ENCODE results near the gene GNA12. TPM values are rescaled to one million over a fixed set of nuclear protein-coding genes. Genes with fewer than 3 reads are reported as not detected.

The GNA12 gene
- total and polyA plus RNA-seq, 9 of the 15 experiments (the other 6 are each of a cell fraction or from before 2014, with no cell fraction given), result 0.65 to 32.7 (median 9.6) TPM

DNA sequence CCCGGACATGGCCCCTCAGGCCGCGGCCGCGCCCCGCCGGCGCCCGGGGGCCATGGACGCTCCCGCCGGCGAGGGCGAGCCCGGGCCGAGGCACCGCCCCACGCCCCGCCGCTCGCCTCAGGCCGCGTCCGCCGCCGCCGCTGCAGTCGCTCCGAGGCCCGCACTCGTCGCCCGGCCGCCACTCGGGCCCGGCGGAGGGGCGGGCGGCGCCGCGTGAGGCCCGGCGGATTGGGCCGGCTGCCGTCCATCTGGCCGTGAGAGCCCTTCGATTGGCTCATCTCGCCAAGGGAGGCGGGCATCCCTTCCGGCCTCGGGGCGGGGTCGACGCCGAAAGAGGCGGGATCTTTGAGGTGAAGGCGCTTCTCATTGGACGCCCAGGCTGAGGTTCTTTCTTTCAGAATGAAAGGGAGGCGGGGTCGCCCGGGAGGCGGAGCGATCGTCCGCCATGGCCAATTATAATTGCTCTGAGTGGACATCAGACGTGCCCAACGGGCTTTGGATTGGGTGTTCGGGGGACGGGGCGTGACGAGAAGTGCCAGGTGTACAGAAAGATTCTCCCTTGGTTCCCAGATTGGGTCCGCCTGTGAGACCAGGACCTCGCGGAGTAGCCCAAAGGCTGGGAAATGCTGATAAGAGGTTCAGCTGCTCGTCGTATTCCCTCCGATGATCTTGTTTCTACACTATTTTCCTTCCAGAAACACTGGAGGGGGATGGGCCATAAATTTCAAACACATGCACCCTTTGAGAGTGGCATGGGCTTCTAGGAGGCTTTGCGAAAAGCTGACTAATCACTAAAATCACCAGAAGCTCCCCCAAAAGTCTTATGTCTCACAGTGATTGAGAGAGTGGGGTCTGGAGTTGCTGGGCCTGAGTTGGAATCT lies at the start of gene GNA12 (continued):
- TF ChIP-seq PHTF2 (CRISPR knock-in tag; IDR thresholded peaks at IDR 0.05), result no peak
- TF ChIP-seq, protein P1, sequence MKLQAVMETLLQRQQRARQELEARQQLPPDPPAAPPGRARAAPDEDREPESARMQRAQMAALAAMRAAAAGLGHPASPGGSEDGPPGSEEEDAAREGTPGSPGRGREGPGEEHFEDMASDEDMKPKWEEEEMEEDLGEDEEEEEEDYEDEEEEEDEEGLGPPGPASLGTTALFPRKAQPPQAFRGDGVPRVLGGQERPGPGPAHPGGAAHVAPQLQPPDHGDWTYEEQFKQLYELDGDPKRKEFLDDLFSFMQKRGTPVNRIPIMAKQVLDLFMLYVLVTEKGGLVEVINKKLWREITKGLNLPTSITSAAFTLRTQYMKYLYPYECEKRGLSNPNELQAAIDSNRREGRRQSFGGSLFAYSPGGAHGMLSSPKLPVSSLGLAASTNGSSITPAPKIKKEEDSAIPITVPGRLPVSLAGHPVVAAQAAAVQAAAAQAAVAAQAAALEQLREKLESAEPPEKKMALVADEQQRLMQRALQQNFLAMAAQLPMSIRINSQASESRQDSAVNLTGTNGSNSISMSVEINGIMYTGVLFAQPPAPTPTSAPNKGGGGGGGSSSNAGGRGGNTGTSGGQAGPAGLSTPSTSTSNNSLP (IDR thresholded peaks at IDR 0.05; ENCODE audit: borderline replicate concordance, low read depth, low read length), result no peak
- no peak for TF ChIP-seq ZNF217 (CRISPR knock-in tag; IDR thresholded peaks at IDR 0.05)
- no peak for TF ChIP-seq SRSF1 (IDR thresholded peaks at IDR 0.05; ENCODE audit: low read depth, low read length)
- no peak for TF ChIP-seq MYBL2 (IDR thresholded peaks at IDR 0.05; ENCODE audit: low read depth)
- TF ChIP-seq MYBL2 (CRISPR knock-in tag; IDR thresholded peaks at IDR 0.05; ENCODE audit: borderline replicate concordance), result no peak
- no peak for TF ChIP-seq SREBF2 (CRISPR knock-in tag; IDR thresholded peaks at IDR 0.05)
- TF ChIP-seq TAL1 (IDR thresholded peaks at IDR 0.05), result peak; percentile 56
- TF ChIP-seq ZNF174 (CRISPR knock-in tag; IDR thresholded peaks at IDR 0.05), result no peak
- TF ChIP-seq SIX5 (IDR thresholded peaks at IDR 0.05; ENCODE audit: borderline replicate concordance in 1 of 2, insufficient read depth in 1 of 2, low read depth in 1 of 2, low read length in 2 of 2), result no peak
- TF ChIP-seq, protein P2, sequence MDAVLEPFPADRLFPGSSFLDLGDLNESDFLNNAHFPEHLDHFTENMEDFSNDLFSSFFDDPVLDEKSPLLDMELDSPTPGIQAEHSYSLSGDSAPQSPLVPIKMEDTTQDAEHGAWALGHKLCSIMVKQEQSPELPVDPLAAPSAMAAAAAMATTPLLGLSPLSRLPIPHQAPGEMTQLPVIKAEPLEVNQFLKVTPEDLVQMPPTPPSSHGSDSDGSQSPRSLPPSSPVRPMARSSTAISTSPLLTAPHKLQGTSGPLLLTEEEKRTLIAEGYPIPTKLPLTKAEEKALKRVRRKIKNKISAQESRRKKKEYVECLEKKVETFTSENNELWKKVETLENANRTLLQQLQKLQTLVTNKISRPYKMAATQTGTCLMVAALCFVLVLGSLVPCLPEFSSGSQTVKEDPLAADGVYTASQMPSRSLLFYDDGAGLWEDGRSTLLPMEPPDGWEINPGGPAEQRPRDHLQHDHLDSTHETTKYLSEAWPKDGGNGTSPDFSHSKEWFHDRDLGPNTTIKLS (IDR thresholded peaks at IDR 0.05; ENCODE audit: borderline replicate concordance, low read depth), result peak; percentile 78
- TF ChIP-seq ZNF668 (CRISPR knock-in tag; IDR thresholded peaks at IDR 0.05), result no peak
- TF ChIP-seq TRIM24 (IDR thresholded peaks at IDR 0.05), result peak in 1 of 2 experiments; percentile 35; a peak in 1 of 4 replicates
- TF ChIP-seq EZH2 (IDR thresholded peaks at IDR 0.05; ENCODE audit: borderline replicate concordance, low read depth, low read length), result no peak
- no peak for TF ChIP-seq NCOA1 (IDR thresholded peaks at IDR 0.05; ENCODE audit: low read depth)
- no peak; a peak in 1 of 4 replicates for TF ChIP-seq FOXK2 (conservative IDR thresholded peaks at IDR 0.05 in 1 of 2, IDR thresholded peaks at IDR 0.05 in 1 of 2; ENCODE audit: low read depth in 2 of 2)
- TF ChIP-seq CC2D1A (IDR thresholded peaks at IDR 0.05), result no peak
- TF ChIP-seq, protein P3, sequence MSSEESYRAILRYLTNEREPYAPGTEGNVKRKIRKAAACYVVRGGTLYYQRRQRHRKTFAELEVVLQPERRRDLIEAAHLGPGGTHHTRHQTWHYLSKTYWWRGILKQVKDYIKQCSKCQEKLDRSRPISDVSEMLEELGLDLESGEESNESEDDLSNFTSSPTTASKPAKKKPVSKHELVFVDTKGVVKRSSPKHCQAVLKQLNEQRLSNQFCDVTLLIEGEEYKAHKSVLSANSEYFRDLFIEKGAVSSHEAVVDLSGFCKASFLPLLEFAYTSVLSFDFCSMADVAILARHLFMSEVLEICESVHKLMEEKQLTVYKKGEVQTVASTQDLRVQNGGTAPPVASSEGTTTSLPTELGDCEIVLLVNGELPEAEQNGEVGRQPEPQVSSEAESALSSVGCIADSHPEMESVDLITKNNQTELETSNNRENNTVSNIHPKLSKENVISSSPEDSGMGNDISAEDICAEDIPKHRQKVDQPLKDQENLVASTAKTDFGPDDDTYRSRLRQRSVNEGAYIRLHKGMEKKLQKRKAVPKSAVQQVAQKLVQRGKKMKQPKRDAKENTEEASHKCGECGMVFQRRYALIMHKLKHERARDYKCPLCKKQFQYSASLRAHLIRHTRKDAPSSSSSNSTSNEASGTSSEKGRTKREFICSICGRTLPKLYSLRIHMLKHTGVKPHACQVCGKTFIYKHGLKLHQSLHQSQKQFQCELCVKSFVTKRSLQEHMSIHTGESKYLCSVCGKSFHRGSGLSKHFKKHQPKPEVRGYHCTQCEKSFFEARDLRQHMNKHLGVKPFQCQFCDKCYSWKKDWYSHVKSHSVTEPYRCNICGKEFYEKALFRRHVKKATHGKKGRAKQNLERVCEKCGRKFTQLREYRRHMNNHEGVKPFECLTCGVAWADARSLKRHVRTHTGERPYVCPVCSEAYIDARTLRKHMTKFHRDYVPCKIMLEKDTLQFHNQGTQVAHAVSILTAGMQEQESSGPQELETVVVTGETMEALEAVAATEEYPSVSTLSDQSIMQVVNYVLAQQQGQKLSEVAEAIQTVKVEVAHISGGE (CRISPR knock-in tag; IDR thresholded peaks at IDR 0.05), result 0 out of 6 replicates have a peak, but pooled peaks of 1 of the 3 experiments have one; percentile 9
- no peak for TF ChIP-seq NFE2 (IDR thresholded peaks at IDR 0.05; ENCODE audit: low read depth)
- TF ChIP-seq SAFB2 (IDR thresholded peaks at IDR 0.05; ENCODE audit: borderline replicate concordance, low read depth, low read length, severe bottlenecking), result no peak
- TF ChIP-seq KAT7 (CRISPR knock-in tag; IDR thresholded peaks at IDR 0.05; ENCODE audit: borderline replicate concordance), result no peak

Data from K562 (cell line).